PC-3 (cell line): Measurements from ENCODE around the gene CCDC93. TPM values are rescaled to one million over a fixed set of nuclear protein-coding genes. Genes with fewer than 3 reads are reported as not detected.

Source experiments
- ATAC-seq: fragments of 200-7000 bp; cut with Tn5 transposase; 2 replicates; pipeline ENCODE4 v1.9.1; 2020; ENCODE audit warnings: mild to moderate bottlenecking, moderate library complexity
- BruUV-seq: library from RNA; stranded (reverse); fragments of 400-500 nt; replicated peaks from 2 replicates; lab custom pipeline; 2021; lab: Mats Ljungman, UMichigan
- CTCF ChIA-PET: fragments of 300-600 bp; sonication (Branson Sonifier 250); formaldehyde crosslinking; loops from one replicate; lab custom pipeline; 2022; ENCODE audit warnings: antibody characterized with exemption; lab: Charles Lee
- POLR2A ChIA-PET: fragments of 300-600 bp; sonication (Branson Sonifier 250); formaldehyde crosslinking; loops from one replicate; lab custom pipeline; 2022; ENCODE audit warnings: antibody characterized with exemption; ENCODE audit not compliant: unreplicated experiment; lab: Charles Lee
- DNase-seq: peaks from one replicate; pipeline ENCODE4 v3.0.0-alpha.2; 2015
- H2AFZ ChIP-seq: fragments of 300-600 bp; sonication (generic); 2 replicates; pipeline ENCODE4 v1.6.0; 2016; ENCODE audit warnings: antibody characterized with exemption, low read length
- H3F3A ChIP-seq: fragments of 300-600 bp; sonication (generic); one replicate; pipeline ENCODE4 v1.6.0; 2017; ENCODE audit warnings: antibody characterized with exemption, low read length, control low read depth, mild to moderate bottlenecking; ENCODE audit not compliant: unreplicated experiment
- H3K27ac ChIP-seq: fragments of 300-600 bp; sonication (generic); 2 replicates; pipeline ENCODE4 v1.5.1; 2016; ENCODE audit warnings: mild to moderate bottlenecking, low read length
- H3K27me3 ChIP-seq: fragments of 300-600 bp; sonication (generic); 2 replicates; pipeline ENCODE4 v1.6.1; 2016; ENCODE audit warnings: low read length, mixed read lengths
- H3K36me3 ChIP-seq: fragments of 300-600 bp; sonication (generic); 2 replicates; pipeline ENCODE4 v1.6.1; 2016; ENCODE audit warnings: low read depth, mixed run types, low read length, mixed read lengths
- H3K4me1 ChIP-seq: fragments of 300-600 bp; sonication (generic); 2 replicates; pipeline ENCODE4 v1.5.1; 2016; ENCODE audit warnings: low read length; ENCODE audit not compliant: insufficient read depth
- H3K4me2 ChIP-seq: fragments of 300-600 bp; sonication (generic); 2 replicates; pipeline ENCODE4 v1.6.0; 2016; ENCODE audit warnings: low read length
- H3K4me3 ChIP-seq: fragments of 300-600 bp; sonication (generic); 2 replicates; pipeline ENCODE4 v1.5.1; 2016; ENCODE audit warnings: mild to moderate bottlenecking, low read length, mixed read lengths
- H3K79me2 ChIP-seq: fragments of 300-600 bp; sonication (generic); 2 replicates; pipeline ENCODE4 v1.6.1; 2017; ENCODE audit warnings: low read length, mixed read lengths
- H3K9ac ChIP-seq: fragments of 300-600 bp; sonication (generic); 2 replicates; pipeline ENCODE4 v1.6.0; 2016; ENCODE audit warnings: mild to moderate bottlenecking, low read length
- H3K9me2 ChIP-seq: fragments of 300-600 bp; sonication (generic); replicated peaks from 2 replicates; pipeline ENCODE4 v1.6.1; 2016; ENCODE audit warnings: mixed run types, low read length, mixed read lengths
- H3K9me3 ChIP-seq: fragments of 300-600 bp; sonication (generic); 2 replicates; pipeline ENCODE4 v1.6.1; 2016; ENCODE audit warnings: low read length, mixed read lengths
- H4K20me1 ChIP-seq: fragments of 300-600 bp; sonication (generic); 2 replicates; pipeline ENCODE4 v1.6.1; 2016; ENCODE audit warnings: low read length, mixed read lengths
- EZH2 ChIP-seq: fragments of 300-600 bp; sonication (generic); IDR thresholded peaks from one replicate; pipeline ENCODE4 v1.6.1; 2017; ENCODE audit warnings: antibody characterized with exemption, mild to moderate bottlenecking, low read length; ENCODE audit not compliant: unreplicated experiment
- EZH2phosphoT487 ChIP-seq: fragments of 300-600 bp; sonication (generic); IDR thresholded peaks from 2 replicates; pipeline ENCODE4 v1.6.1; 2018; ENCODE audit warnings: mild to moderate bottlenecking, antibody characterized with exemption, low read length, borderline replicate concordance
- intact Hi-C: fragments of 100-400 bp; cut with micrococcal nuclease; formaldehyde crosslinking; loops from 2 replicates; pipeline ENCODE4 v1.9.0; 2023
- total RNA-seq: library from RNA; depleted of rRNA; stranded (reverse); fragments of >200 nt; gene quantifications from 2 replicates; pipeline ENCODE4 v1.2.3, GENCODE V29; 2014
- TF ChIP-seq, protein P1 (sequence below): fragments of 300-600 bp; sonication (generic); conservative IDR thresholded peaks from 2 replicates; pipeline ENCODE4 v1.5.1; 2017; ENCODE audit warnings: antibody characterized with exemption, low read depth, mild to moderate bottlenecking, low read length

Gene CCDC93
- total RNA-seq, 1 experiment from 2014 or later: 14.0 TPM

DNA sequence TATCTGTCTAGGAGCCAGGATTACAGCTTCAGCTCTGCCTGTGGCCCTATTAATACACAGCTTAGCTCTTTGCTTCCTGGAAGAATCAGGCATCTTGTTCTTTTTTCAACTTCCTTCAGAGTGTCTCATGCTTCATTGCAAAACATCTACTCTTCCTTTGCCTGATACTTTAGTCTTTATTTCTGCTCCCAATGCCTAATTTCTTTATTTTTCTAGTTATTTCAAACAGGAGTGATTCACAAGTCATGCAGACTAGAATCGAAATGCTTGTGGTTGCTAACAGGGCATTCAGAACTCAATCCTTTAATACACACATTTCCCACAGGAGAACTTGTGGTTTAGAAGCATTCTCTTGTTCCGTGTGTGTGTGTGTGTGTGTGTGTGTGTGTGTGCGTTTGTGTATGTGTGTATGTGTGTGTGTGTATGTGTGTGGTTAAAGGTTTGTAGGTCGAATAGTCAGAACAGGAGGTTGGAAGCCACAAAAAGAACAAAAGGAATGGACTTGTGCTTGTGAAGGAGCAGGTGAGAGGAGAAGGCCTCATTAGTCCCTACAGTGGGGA is 46.1 kb upstream of the CCDC93 start:
- peak; percentile 11 for DNase-seq
- BruUV-seq: no TSS peak
- no peak overlapping the region for H3K4me3 ChIP-seq
- H3K9ac ChIP-seq: no peak overlapping the region
- H3F3A ChIP-seq: no peaks in the 10 kb centered on the region
- CTCF ChIA-PET: interaction anchor here (0.6 to 2.0 kb wide), 2 partner anchors 13 to 64 kb away, joined by 4 to 17 read pairs; no protein-coding TSS in a partner anchor
- TF ChIP-seq, protein P1, sequence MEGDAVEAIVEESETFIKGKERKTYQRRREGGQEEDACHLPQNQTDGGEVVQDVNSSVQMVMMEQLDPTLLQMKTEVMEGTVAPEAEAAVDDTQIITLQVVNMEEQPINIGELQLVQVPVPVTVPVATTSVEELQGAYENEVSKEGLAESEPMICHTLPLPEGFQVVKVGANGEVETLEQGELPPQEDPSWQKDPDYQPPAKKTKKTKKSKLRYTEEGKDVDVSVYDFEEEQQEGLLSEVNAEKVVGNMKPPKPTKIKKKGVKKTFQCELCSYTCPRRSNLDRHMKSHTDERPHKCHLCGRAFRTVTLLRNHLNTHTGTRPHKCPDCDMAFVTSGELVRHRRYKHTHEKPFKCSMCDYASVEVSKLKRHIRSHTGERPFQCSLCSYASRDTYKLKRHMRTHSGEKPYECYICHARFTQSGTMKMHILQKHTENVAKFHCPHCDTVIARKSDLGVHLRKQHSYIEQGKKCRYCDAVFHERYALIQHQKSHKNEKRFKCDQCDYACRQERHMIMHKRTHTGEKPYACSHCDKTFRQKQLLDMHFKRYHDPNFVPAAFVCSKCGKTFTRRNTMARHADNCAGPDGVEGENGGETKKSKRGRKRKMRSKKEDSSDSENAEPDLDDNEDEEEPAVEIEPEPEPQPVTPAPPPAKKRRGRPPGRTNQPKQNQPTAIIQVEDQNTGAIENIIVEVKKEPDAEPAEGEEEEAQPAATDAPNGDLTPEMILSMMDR: no peak
- TF ChIP-seq EZH2phosphoT487: no peak
- TF ChIP-seq EZH2: no peak
- intact Hi-C loops: loop anchor here (2.0 kb wide), 1 partner anchor 245 kb away; the partner anchor contains the start of gene DDX18
- peaks cover 14% of the 10 kb centered on the region; the same call in 1 of the 2 replicates for H3K4me1 ChIP-seq
- POLR2A ChIA-PET: interaction anchor here (0.7 kb wide), 1 partner anchor 99 kb away, joined by 3 read pairs; no protein-coding TSS in a partner anchor
- no peaks in the 10 kb centered on the region for H3K79me2 ChIP-seq
- peak; percentile 55 for ATAC-seq
- H3K27me3 ChIP-seq: no peaks in the 10 kb centered on the region
- H3K36me3 ChIP-seq: no peaks in the 10 kb centered on the region
- H3K9me3 ChIP-seq: no peaks in the 10 kb centered on the region
- 0 out of 2 replicates have a peak overlapping the region, but pooled peaks have one; percentile 4 for H2AFZ ChIP-seq
- no peaks in the 10 kb centered on the region for H3K9me2 ChIP-seq
- H3K27ac ChIP-seq: no peak overlapping the region
- no peaks in the 10 kb centered on the region for H4K20me1 ChIP-seq
- no peak overlapping the region for H3K4me2 ChIP-seq

- Histone ChIP-seq H3F3A (no peaks in the 10 kb centered on the region), H3K4me2 (no peak overlapping the region), H3K9ac (no peak overlapping the region), H3K79me2 (no peaks in the 10 kb centered on the region), H4K20me1 (no peaks in the 10 kb centered on the region), H3K27ac (no peak overlapping the region), H2AFZ (no peak overlapping the region), H3K4me1 (peaks cover 14% of the 10 kb centered on the region; the same call in 1 of the 2 replicates), H3K36me3 (no peaks in the 10 kb centered on the region), H3K9me3 (no peaks in the 10 kb centered on the region), H3K4me3 (no peak overlapping the region), H3K9me2 (no peaks in the 10 kb centered on the region), H3K27me3 (no peaks in the 10 kb centered on the region)
- intact Hi-C loops: no loop called here
- POLR2A ChIA-PET: no interaction called here
- CTCF ChIA-PET: no interaction called here
- BruUV-seq: no TSS peak
- no peak for ATAC-seq
- DNase-seq: no peak
- TF ChIP-seq, protein P1: no peak
- TF ChIP-seq EZH2 (no peak), EZH2phosphoT487 (no peak)
Measured at GRCh38 chr2:118058951-118059350, 45.1 kb upstream of the CCDC93 start.

DNA sequence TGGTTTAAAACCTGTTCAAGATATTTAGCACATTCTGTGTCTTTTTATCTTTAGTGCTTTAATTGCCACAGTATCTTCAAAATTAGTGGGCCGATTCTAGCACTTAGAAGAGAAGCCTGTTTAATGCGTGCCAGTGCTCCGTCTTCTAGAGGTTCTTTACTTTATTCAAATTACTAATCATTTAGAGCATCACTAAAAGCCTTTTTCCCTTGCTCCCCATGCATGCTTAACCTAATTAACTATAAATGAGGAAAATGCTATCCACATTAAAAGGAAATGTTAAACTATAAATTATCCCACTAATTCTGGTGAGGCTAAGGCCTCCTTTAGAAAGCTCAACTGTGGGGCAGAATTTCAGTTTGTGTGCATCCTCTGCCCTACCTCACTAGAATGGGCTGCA is 42.9 kb upstream of the CCDC93 start:
- TF ChIP-seq, protein P1: no peak
- TF ChIP-seq EZH2phosphoT487: no peak
- TF ChIP-seq EZH2: no peak
- Histone ChIP-seq H3K27me3 (no peaks in the 10 kb centered on the region), H3K79me2 (no peaks in the 10 kb centered on the region), H3K9me3 (no peaks in the 10 kb centered on the region), H3F3A (no peaks in the 10 kb centered on the region), H3K9ac (no peak overlapping the region), H3K4me3 (no peak overlapping the region), H3K9me2 (no peaks in the 10 kb centered on the region), H3K4me1 (peaks cover 11% of the 10 kb centered on the region; the same call in 1 of the 2 replicates), H3K27ac (no peak overlapping the region), H4K20me1 (no peaks in the 10 kb centered on the region), H3K4me2 (no peak overlapping the region), H2AFZ (no peak overlapping the region), H3K36me3 (no peaks in the 10 kb centered on the region)
- POLR2A ChIA-PET: no interaction called here
- BruUV-seq: no TSS peak
- CTCF ChIA-PET: interaction anchor here (0.5 kb wide), 1 partner anchor 10 kb away, joined by 3 read pairs; no protein-coding TSS in a partner anchor
- ATAC-seq (no peak), DNase-seq (no peak)
- intact Hi-C loops: no loop called here
